H9 (cell line): Measurements from ENCODE around the gene KIF19. TPM values are rescaled to one million over a fixed set of nuclear protein-coding genes. Genes with fewer than 3 reads are reported as not detected.

Experiments used
- DNase-seq: peaks from one replicate; pipeline ENCODE4 v3.0.0-alpha.2; 2017
- H2AFZ ChIP-seq: one replicate; pipeline ENCODE4 v1.6.1; 2013; ENCODE audit warnings: mild to moderate bottlenecking, low read length, control low read depth, moderate library complexity
- H2AK5ac ChIP-seq: 2 replicates; pipeline ENCODE4 v1.6.1; 2013; ENCODE audit warnings: low read length, control low read depth, mixed read lengths; ENCODE audit not compliant: insufficient read length
- H2BK120ac ChIP-seq: one replicate; pipeline ENCODE4 v1.6.1; 2013; ENCODE audit warnings: low read depth, mild to moderate bottlenecking, low read length, control low read depth, inconsistent platforms; ENCODE audit not compliant: poor library complexity, severe bottlenecking
- H2BK12ac ChIP-seq: 2 replicates; pipeline ENCODE4 v1.6.1; 2013; ENCODE audit warnings: low read length, control low read depth, mixed read lengths, low read depth; ENCODE audit not compliant: insufficient read length
- H2BK15ac ChIP-seq: 2 replicates; pipeline ENCODE4 v1.6.1; 2013; ENCODE audit warnings: low read depth, low read length, control low read depth
- H2BK20ac ChIP-seq: one replicate; pipeline ENCODE4 v1.6.1; 2013; ENCODE audit warnings: low read depth, mild to moderate bottlenecking, low read length, control low read depth, inconsistent platforms; ENCODE audit not compliant: poor library complexity, severe bottlenecking
- H2BK5ac ChIP-seq: 2 replicates; pipeline ENCODE4 v1.6.1; 2013; ENCODE audit warnings: low read length, control low read depth, mixed read lengths; ENCODE audit not compliant: insufficient read length
- H3K14ac ChIP-seq: 2 replicates; pipeline ENCODE4 v1.6.1; 2013; ENCODE audit warnings: low read length, control low read depth; ENCODE audit not compliant: insufficient read depth
- H3K18ac ChIP-seq: 2 replicates; pipeline ENCODE4 v1.6.1; 2013; ENCODE audit warnings: low read depth, mild to moderate bottlenecking, mixed read lengths, low read length, control low read depth; ENCODE audit not compliant: insufficient read length
- H3K23ac ChIP-seq: 2 replicates; pipeline ENCODE4 v1.6.1; 2013; ENCODE audit warnings: low read length, control low read depth, mixed read lengths, low read depth; ENCODE audit not compliant: insufficient read length
- H3K23me2 ChIP-seq: 2 replicates; pipeline ENCODE4 v1.6.1; 2013; ENCODE audit warnings: low read depth, mild to moderate bottlenecking, mixed read lengths, low read length, control low read depth; ENCODE audit not compliant: insufficient read length, poor library complexity, severe bottlenecking
- H3K27ac ChIP-seq: 2 replicates; pipeline ENCODE4 v1.5.1; 2013; ENCODE audit warnings: low read length, control low read depth, mixed read lengths, low read depth; ENCODE audit not compliant: insufficient read length
- H3K27me3 ChIP-seq: 2 replicates; pipeline ENCODE4 v1.6.1; 2013; ENCODE audit warnings: low read length, control low read depth, inconsistent platforms; ENCODE audit not compliant: insufficient read depth
- H3K4ac ChIP-seq: 2 replicates; pipeline ENCODE4 v1.6.1; 2013; ENCODE audit warnings: low read depth, mild to moderate bottlenecking, control low read depth, inconsistent platforms, low read length, moderate library complexity
- H3K4me1 ChIP-seq: 2 replicates; pipeline ENCODE4 v1.6.1; 2013; ENCODE audit warnings: low read length, control low read depth, inconsistent platforms; ENCODE audit not compliant: insufficient read depth
- H3K4me2 ChIP-seq: 2 replicates; pipeline ENCODE4 v1.6.1; 2013; ENCODE audit warnings: low read length, control low read depth, mixed read lengths; ENCODE audit not compliant: insufficient read length, insufficient read depth
- H3K56ac ChIP-seq: 2 replicates; pipeline ENCODE4 v1.6.1; 2013; ENCODE audit warnings: low read depth, mild to moderate bottlenecking, mixed read lengths, low read length, control low read depth; ENCODE audit not compliant: insufficient read length
- H3K79me1 ChIP-seq: 2 replicates; pipeline ENCODE4 v1.6.1; 2013; ENCODE audit warnings: low read depth, mild to moderate bottlenecking, moderate library complexity, low read length, control low read depth, inconsistent platforms; ENCODE audit not compliant: insufficient read depth, poor library complexity, severe bottlenecking
- H3K79me2 ChIP-seq: 2 replicates; pipeline ENCODE4 v1.6.1; 2013; ENCODE audit warnings: low read length, control low read depth, inconsistent platforms; ENCODE audit not compliant: insufficient read depth
- H3K9ac ChIP-seq: 2 replicates; pipeline ENCODE4 v1.6.1; 2013; ENCODE audit warnings: low read length, control low read depth, mixed read lengths; ENCODE audit not compliant: insufficient read length; ENCODE audit errors: extremely low read depth
- H3K9me3 ChIP-seq: one replicate; pipeline ENCODE4 v1.6.1; 2013; ENCODE audit warnings: low read depth, low read length, inconsistent platforms; ENCODE audit not compliant: control insufficient read depth
- H3T11ph ChIP-seq: one replicate; pipeline ENCODE4 v1.6.1; 2013; ENCODE audit warnings: mild to moderate bottlenecking, low read length, control low read depth, inconsistent platforms
- H4K20me1 ChIP-seq: one replicate; pipeline ENCODE4 v1.6.1; 2013; ENCODE audit not compliant: control insufficient read depth, insufficient read length, insufficient read depth
- H4K5ac ChIP-seq: 2 replicates; pipeline ENCODE4 v1.6.1; 2013; ENCODE audit warnings: low read depth, mild to moderate bottlenecking, mixed read lengths, low read length, control low read depth; ENCODE audit not compliant: insufficient read length
- H4K8ac ChIP-seq: replicated peaks from 2 replicates; pipeline ENCODE4 v1.6.1; 2013; ENCODE audit warnings: low read length, control low read depth, mixed read lengths, low read depth; ENCODE audit not compliant: insufficient read length
- H4K91ac ChIP-seq: 2 replicates; pipeline ENCODE4 v1.6.1; 2013; ENCODE audit warnings: low read depth, mild to moderate bottlenecking, moderate library complexity, mixed read lengths, low read length, control low read depth; ENCODE audit not compliant: insufficient read length
- H3K27ac Mint-ChIP-seq, 3 experiments: 2 replicates in 2 of 3; 3 replicates in 1 of 3; pipeline ENCODE4 v1.8.0; 2020 to 2021; ENCODE audit warnings: mixed read lengths in 3 of 3, mild to moderate bottlenecking in 1 of 3, moderate library complexity in 1 of 3
- H3K27me3 Mint-ChIP-seq: 2 replicates; pipeline ENCODE4 v1.8.0; 2021; ENCODE audit warnings: low read depth, mild to moderate bottlenecking, moderate library complexity, mixed read lengths
- H3K36me3 Mint-ChIP-seq, 3 experiments: 2 replicates in 2 of 3; 3 replicates in 1 of 3; pipeline ENCODE4 v1.8.0; 2020 to 2021; ENCODE audit warnings: low read depth in 3 of 3, mixed read lengths in 3 of 3; ENCODE audit not compliant: insufficient read depth in 1 of 3
- H3K4me1 Mint-ChIP-seq, 2 experiments: 2 replicates each; pipeline ENCODE4 v1.8.0; 2020; ENCODE audit warnings: mixed read lengths in 2 of 2
- H3K4me3 Mint-ChIP-seq, 2 experiments: 2 replicates in 1 of 2; 3 replicates in 1 of 2; pipeline ENCODE4 v1.8.0; 2020 to 2021; ENCODE audit warnings: mild to moderate bottlenecking in 2 of 2, mixed read lengths in 2 of 2, moderate library complexity in 1 of 2
- H3K9me3 Mint-ChIP-seq, 2 experiments: 2 replicates in 1 of 2; 3 replicates in 1 of 2; pipeline ENCODE4 v1.8.0; 2020; ENCODE audit warnings: mild to moderate bottlenecking in 2 of 2, mixed read lengths in 2 of 2, moderate library complexity in 1 of 2
- WGBS: extraction: QIAGEN DNeasy Blood & Tissue Kit; methylation state at CpG from one replicate; pipeline ENCODE4 v1.1.7; 2013; ENCODE audit warnings: missing lambda C conversion rate, low lambda C conversion rate, mixed read lengths; ENCODE audit not compliant: insufficient read length; ENCODE audit errors: extremely low coverage; 5-methylcytosine and 5-hydroxymethylcytosine counted together
- total RNA-seq: library from RNA; stranded (reverse); gene quantifications from 2 replicates; pipeline ENCODE4 v1.2.1, GENCODE V29; 2021
- TF ChIP-seq, protein P1 (sequence below): fragments of 200-600 bp; sonication (generic); conservative IDR thresholded peaks from 3 replicates; pipeline ENCODE4 v1.8.0; 2021; ENCODE audit warnings: antibody characterized with exemption, mild to moderate bottlenecking

KIF19 gene
- total RNA-seq, 1 experiment from 2014 or later: 0.13 TPM

DNA sequence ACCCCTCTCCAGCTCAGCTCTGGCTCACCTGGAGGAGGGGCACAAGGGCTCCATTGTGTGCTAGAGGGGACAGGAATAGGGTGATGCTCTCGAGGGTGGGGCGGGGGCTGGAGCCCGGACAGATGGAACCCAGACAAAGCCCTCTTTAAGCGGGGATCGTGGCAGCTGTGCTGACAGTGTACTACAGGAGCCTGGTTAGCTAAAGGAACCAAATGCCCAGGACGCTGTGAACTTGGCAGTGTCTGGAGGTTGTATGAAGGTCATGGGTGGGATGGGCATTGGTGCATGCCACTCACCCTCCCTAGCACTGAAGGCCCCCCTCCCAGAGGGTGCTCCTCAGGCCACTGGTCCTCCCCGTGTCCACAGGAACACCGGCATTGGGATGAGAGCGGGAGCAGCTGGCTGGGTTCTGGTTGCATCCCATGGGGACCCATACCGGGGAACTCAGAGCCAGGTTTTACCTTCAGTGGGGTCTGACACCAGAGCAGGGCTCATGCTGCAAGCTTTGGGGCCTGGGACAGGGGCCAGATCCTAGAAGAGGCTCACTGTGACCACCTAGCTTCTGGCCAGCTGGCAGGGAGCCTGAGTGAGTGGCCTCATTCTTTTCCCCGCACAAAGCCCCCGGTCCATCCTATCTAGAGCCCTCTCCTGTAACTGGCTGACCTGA lies 11.9 kb downstream of the KIF19 start:
- H4K8ac ChIP-seq: no peak overlapping the region
- H3K4me1 ChIP-seq: peaks cover 2% of the 10 kb centered on the region; the same call in 1 of the 2 replicates
- no CpG with 5 or more reads among the region's 12 CpGs for WGBS

More for the DNA sequence above, 11.9 kb downstream of the KIF19 start:
- Histone ChIP-seq H2BK12ac (no peak overlapping the region), H3K9ac (no peak overlapping the region), H3K27ac (no peak overlapping the region), H3K18ac (no peak overlapping the region), H3K4ac (no peak overlapping the region), H3K4me2 (no peak overlapping the region), H3K23ac (no peak overlapping the region), H4K20me1 (no peaks in the 10 kb centered on the region), H3K23me2 (no peaks in the 10 kb centered on the region), H2BK120ac (no peak overlapping the region), H2BK20ac (no peak overlapping the region), H2AFZ (no peak overlapping the region), H3K27me3 (no peaks in the 10 kb centered on the region), H4K91ac (no peak overlapping the region), H3K79me2 (no peaks in the 10 kb centered on the region), H3T11ph (no peak overlapping the region), H3K9me3 (no peaks in the 10 kb centered on the region), H2AK5ac (no peak overlapping the region), H3K14ac (0 out of 2 replicates have a peak overlapping the region, but pooled peaks have one; percentile 48), H3K56ac (no peak overlapping the region), H2BK5ac (no peak overlapping the region), H2BK15ac (no peak overlapping the region), H4K5ac (no peak overlapping the region), H3K79me1 (no peaks in the 10 kb centered on the region)
- Mint-ChIP-seq H3K9me3 (no peaks in the 10 kb centered on the region), H3K27ac (no peak overlapping the region), H3K4me3 (no peak overlapping the region), H3K36me3 (no peaks in the 10 kb centered on the region), H3K4me1 (peaks cover 35 to 57% of the 10 kb centered on the region in 2 experiments), H3K27me3 (peaks cover 24% of the 10 kb centered on the region)
- TF ChIP-seq, protein P1, sequence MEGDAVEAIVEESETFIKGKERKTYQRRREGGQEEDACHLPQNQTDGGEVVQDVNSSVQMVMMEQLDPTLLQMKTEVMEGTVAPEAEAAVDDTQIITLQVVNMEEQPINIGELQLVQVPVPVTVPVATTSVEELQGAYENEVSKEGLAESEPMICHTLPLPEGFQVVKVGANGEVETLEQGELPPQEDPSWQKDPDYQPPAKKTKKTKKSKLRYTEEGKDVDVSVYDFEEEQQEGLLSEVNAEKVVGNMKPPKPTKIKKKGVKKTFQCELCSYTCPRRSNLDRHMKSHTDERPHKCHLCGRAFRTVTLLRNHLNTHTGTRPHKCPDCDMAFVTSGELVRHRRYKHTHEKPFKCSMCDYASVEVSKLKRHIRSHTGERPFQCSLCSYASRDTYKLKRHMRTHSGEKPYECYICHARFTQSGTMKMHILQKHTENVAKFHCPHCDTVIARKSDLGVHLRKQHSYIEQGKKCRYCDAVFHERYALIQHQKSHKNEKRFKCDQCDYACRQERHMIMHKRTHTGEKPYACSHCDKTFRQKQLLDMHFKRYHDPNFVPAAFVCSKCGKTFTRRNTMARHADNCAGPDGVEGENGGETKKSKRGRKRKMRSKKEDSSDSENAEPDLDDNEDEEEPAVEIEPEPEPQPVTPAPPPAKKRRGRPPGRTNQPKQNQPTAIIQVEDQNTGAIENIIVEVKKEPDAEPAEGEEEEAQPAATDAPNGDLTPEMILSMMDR: no peak
- no peak for DNase-seq
